CD14-positive monocyte (primary cell): ENCODE measurements around the gene IRX4. TPM values are rescaled to one million over a fixed set of nuclear protein-coding genes. Genes with fewer than 3 reads are reported as not detected.

Source experiments
- DNase-seq, 3 donors: peaks; one replicate each; pipeline ENCODE4 v3.0.0-alpha.2; 2011 to 2022
- H2AFZ ChIP-seq: 2 replicates; pipeline ENCODE4 v1.6.0; 2012; ENCODE audit warnings: mild to moderate bottlenecking, low read depth, low read length, inconsistent platforms; ENCODE audit not compliant: insufficient read depth, poor library complexity, severe bottlenecking
- H3K27ac ChIP-seq, 2 donors: 1 replicate in 1 of 2; 2 replicates in 1 of 2; pipeline ENCODE4 v1.5.1; 2012 to 2013; ENCODE audit warnings: low read length in 2 of 2, control low read depth in 1 of 2, inconsistent platforms in 1 of 2, low read depth in 1 of 2, mild to moderate bottlenecking in 1 of 2
- H3K27me3 ChIP-seq, 2 donors: one replicate each; pipeline versions ENCODE4 v1.6.0 to v1.6.1; 2011 to 2013; ENCODE audit warnings: low read length in 2 of 2; ENCODE audit not compliant: control insufficient read depth in 2 of 2, insufficient read depth in 2 of 2
- H3K36me3 ChIP-seq, 2 donors: replicated peaks in 1 of 2; 1 replicate in 1 of 2; 2 replicates in 1 of 2; pipeline versions ENCODE4 v1.5.1 to v1.6.1; 2012 to 2013; ENCODE audit warnings: low read length in 2 of 2, control low read depth in 1 of 2, inconsistent platforms in 1 of 2, mild to moderate bottlenecking in 1 of 2; ENCODE audit not compliant: insufficient read depth in 2 of 2, control insufficient read depth in 1 of 2
- H3K4me1 ChIP-seq, 2 donors: 1 replicate in 1 of 2; 2 replicates in 1 of 2; pipeline versions ENCODE4 v1.5.1 to v1.6.1; 2012 to 2013; ENCODE audit warnings: low read length in 2 of 2, control low read depth in 1 of 2, inconsistent platforms in 1 of 2, mild to moderate bottlenecking in 1 of 2, moderate library complexity in 1 of 2; ENCODE audit not compliant: insufficient read depth in 2 of 2, control insufficient read depth in 1 of 2
- H3K4me2 ChIP-seq: replicated peaks from 2 replicates; pipeline ENCODE3; 2012; ENCODE audit warnings: low read length, moderate library complexity, mild to moderate bottlenecking; ENCODE audit not compliant: poor library complexity, severe bottlenecking; ENCODE audit errors: extremely low read depth
- H3K4me3 ChIP-seq, 3 experiments: fragments of 200-600 bp in 1 of 3; sonication (generic) in 1 of 3; replicated peaks in 1 of 3; 1 replicate in 2 of 3; 2 replicates in 1 of 3; pipeline ENCODE4 v1.5.1; 2011 to 2013; ENCODE audit warnings: low read length in 3 of 3, mild to moderate bottlenecking in 3 of 3, control low read depth in 2 of 3, low read depth in 2 of 3, inconsistent platforms in 1 of 3, moderate library complexity in 1 of 3
- H3K79me2 ChIP-seq: 2 replicates; pipeline ENCODE4 v1.6.0; 2012; ENCODE audit warnings: mild to moderate bottlenecking, control low read depth, inconsistent platforms, low read length, moderate library complexity; ENCODE audit not compliant: insufficient read depth
- H3K9ac ChIP-seq: 2 replicates; pipeline ENCODE4 v1.6.0; 2017; ENCODE audit warnings: low read length, mild to moderate bottlenecking; ENCODE audit not compliant: insufficient read depth, poor library complexity, severe bottlenecking
- H3K9me3 ChIP-seq, 2 donors: replicated peaks in 1 of 2; 1 replicate in 1 of 2; 2 replicates in 1 of 2; pipeline versions ENCODE4 v1.5.1 to v1.6.1; 2012 to 2013; ENCODE audit warnings: low read length in 2 of 2, control low read depth in 1 of 2; ENCODE audit not compliant: control insufficient read depth in 1 of 2, insufficient read depth in 1 of 2
- H4K20me1 ChIP-seq: 2 replicates; pipeline ENCODE4 v1.6.0; 2012; ENCODE audit warnings: mild to moderate bottlenecking, low read length, control low read depth, moderate library complexity; ENCODE audit not compliant: insufficient read depth
- H3K27ac Mint-ChIP-seq, 7 donors: one replicate each; pipeline ENCODE4 v1.8.0; 2020; ENCODE audit warnings: mild to moderate bottlenecking in 7 of 7, mixed read lengths in 7 of 7, moderate library complexity in 6 of 7, inconsistent platforms in 2 of 7
- H3K27me3 Mint-ChIP-seq, 3 donors: one replicate each; pipeline ENCODE4 v1.8.0; 2021 to 2022; ENCODE audit warnings: low read depth in 3 of 3, mild to moderate bottlenecking in 3 of 3, mixed read lengths in 3 of 3, moderate library complexity in 3 of 3, inconsistent platforms in 1 of 3
- H3K36me3 Mint-ChIP-seq, 2 donors: one replicate each; pipeline ENCODE4 v1.8.0; 2020; ENCODE audit warnings: mixed read lengths in 2 of 2, inconsistent platforms in 1 of 2, mild to moderate bottlenecking in 1 of 2
- H3K4me1 Mint-ChIP-seq: one replicate; pipeline ENCODE4 v1.8.0; 2020; ENCODE audit warnings: mild to moderate bottlenecking, mixed read lengths
- H3K4me3 Mint-ChIP-seq, 2 donors: one replicate each; pipeline ENCODE4 v1.8.0; 2020; ENCODE audit warnings: mild to moderate bottlenecking in 2 of 2, mixed read lengths in 2 of 2, moderate library complexity in 1 of 2
- H3K9me3 Mint-ChIP-seq, 7 donors: one replicate each; pipeline ENCODE4 v1.8.0; 2020 to 2022; ENCODE audit warnings: mixed read lengths in 7 of 7, mild to moderate bottlenecking in 6 of 7, moderate library complexity in 6 of 7, inconsistent platforms in 2 of 7
- WGBS: methylation state at CpG from one replicate; pipeline ENCODE4 v1.1.5; 2013; ENCODE audit warnings: missing lambda C conversion rate; ENCODE audit not compliant: insufficient coverage; 5-methylcytosine and 5-hydroxymethylcytosine counted together
- intact Hi-C, 2 donors: fragments of 100-400 bp; cut with micrococcal nuclease; formaldehyde crosslinking; loops; one replicate each; pipeline versions ENCODE4 v1.15.0 to v1.15.1; 2023
- polyA plus RNA-seq, 3 donors: library from polyadenylated mRNA; depleted of rRNA in 1 of 3; unstranded in 2 of 3; stranded (reverse) in 1 of 3; fragments of 300-500 nt in 2 of 3; fragments of >200 nt in 1 of 3; fragmentation: Illumina TruSeq in 2 of 3; gene quantifications; 1 replicate in 2 of 3; 2 replicates in 1 of 3; pipeline ENCODE4 v1.2.3, GENCODE V29; 2012 to 2021
- TF ChIP-seq, protein P1 (sequence below): fragments of 200-600 bp; IDR thresholded peaks from one replicate; pipeline ENCODE4 v1.8.0; 2022; ENCODE audit warnings: antibody characterized with exemption, mild to moderate bottlenecking

Gene IRX4
- polyA plus RNA-seq, 3 donors, result not detected

DNA sequence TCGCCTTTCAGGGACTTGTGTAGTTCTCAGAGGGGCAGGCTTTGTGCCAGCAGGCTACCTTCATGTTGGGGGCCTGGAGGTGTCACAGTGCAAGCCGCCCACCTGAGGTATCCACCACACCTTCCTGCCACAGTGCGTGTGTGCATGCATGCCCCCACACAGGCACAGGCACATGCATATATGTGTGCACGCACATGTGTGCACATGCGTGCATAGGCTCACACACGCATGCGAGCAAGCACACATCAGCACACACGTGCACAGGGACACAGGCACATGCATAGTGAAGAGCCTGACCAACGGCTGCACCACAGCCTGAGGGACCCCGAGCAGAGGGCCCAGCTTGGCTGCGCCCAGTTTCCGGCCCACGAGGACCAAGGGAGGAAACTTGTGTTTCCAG lies 36.1 kb downstream of the IRX4 start:
- H3K27me3 ChIP-seq, result peaks cover 6 to 24% of the 10 kb centered on the region in 2 donors
- no peaks in the 10 kb centered on the region for H3K4me1 ChIP-seq
- H2AFZ ChIP-seq, result no peak overlapping the region
- DNase-seq, result no peak
- intact Hi-C loops, result no loop called here
- no peaks in the 10 kb centered on the region for H3K79me2 ChIP-seq
- H3K4me3 ChIP-seq, result no peak overlapping the region
- H3K4me2 ChIP-seq, result no peak overlapping the region
- H3K27ac ChIP-seq, result no peak overlapping the region
- WGBS, result 93% methylated on average over 13 of the region's 13 CpGs
- H3K36me3 ChIP-seq, result no peaks in the 10 kb centered on the region
- no peaks in the 10 kb centered on the region for H3K9me3 ChIP-seq
- H3K4me3 Mint-ChIP-seq, result no peak overlapping the region
- no peak overlapping the region for H3K27ac Mint-ChIP-seq
- H3K9me3 Mint-ChIP-seq, result peaks cover 0 to 3% (median 0%) of the 10 kb centered on the region in 7 donors
- TF ChIP-seq, protein P1, sequence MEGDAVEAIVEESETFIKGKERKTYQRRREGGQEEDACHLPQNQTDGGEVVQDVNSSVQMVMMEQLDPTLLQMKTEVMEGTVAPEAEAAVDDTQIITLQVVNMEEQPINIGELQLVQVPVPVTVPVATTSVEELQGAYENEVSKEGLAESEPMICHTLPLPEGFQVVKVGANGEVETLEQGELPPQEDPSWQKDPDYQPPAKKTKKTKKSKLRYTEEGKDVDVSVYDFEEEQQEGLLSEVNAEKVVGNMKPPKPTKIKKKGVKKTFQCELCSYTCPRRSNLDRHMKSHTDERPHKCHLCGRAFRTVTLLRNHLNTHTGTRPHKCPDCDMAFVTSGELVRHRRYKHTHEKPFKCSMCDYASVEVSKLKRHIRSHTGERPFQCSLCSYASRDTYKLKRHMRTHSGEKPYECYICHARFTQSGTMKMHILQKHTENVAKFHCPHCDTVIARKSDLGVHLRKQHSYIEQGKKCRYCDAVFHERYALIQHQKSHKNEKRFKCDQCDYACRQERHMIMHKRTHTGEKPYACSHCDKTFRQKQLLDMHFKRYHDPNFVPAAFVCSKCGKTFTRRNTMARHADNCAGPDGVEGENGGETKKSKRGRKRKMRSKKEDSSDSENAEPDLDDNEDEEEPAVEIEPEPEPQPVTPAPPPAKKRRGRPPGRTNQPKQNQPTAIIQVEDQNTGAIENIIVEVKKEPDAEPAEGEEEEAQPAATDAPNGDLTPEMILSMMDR, result no peak
- peaks cover 31 to 36% (median 34%) of the 10 kb centered on the region in 3 donors for H3K27me3 Mint-ChIP-seq
- H3K36me3 Mint-ChIP-seq, result no peaks in the 10 kb centered on the region
- no peaks in the 10 kb centered on the region for H4K20me1 ChIP-seq
- H3K9ac ChIP-seq, result no peak overlapping the region
- H3K4me1 Mint-ChIP-seq, result no peaks in the 10 kb centered on the region

DNA sequence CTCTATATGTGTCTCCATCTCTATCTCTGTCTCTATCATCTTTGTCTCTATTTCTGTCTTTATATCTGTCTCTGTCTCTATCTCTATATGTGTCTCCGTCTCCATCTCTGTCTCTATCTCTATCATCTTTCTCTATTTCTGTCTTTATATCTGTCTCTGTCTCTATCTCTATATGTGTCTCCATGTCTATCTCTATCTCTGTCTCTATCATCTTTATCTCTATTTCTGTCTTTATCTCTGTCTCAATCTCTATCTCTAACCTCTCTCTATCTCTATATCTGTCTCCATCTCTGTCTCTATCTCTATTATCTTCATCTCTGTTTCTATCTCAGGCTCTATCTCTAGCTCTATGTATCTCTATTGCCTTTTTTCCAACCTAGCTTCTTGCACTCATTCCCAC lies 37.0 kb downstream of the IRX4 start:
- H3K36me3 Mint-ChIP-seq, result no peaks in the 10 kb centered on the region
- H4K20me1 ChIP-seq, result no peaks in the 10 kb centered on the region
- no peaks in the 10 kb centered on the region for H3K9me3 ChIP-seq
- H3K27me3 Mint-ChIP-seq, result peaks cover 24 to 32% (median 31%) of the 10 kb centered on the region in 3 donors
- WGBS, result 100% methylated on average over 1 of the region's 1 CpG
- no peak for DNase-seq
- no peak overlapping the region for H3K4me3 Mint-ChIP-seq
- H3K27ac Mint-ChIP-seq, result no peak overlapping the region
- no peak overlapping the region for H3K9ac ChIP-seq
- H3K4me1 ChIP-seq, result no peaks in the 10 kb centered on the region
- H3K4me3 ChIP-seq, result no peak overlapping the region
- H2AFZ ChIP-seq, result no peak overlapping the region
- intact Hi-C loops, result no loop called here
- H3K79me2 ChIP-seq, result no peaks in the 10 kb centered on the region
- H3K9me3 Mint-ChIP-seq, result peaks cover 0 to 2% (median 0%) of the 10 kb centered on the region in 7 donors
- TF ChIP-seq, protein P1, result peak; percentile 30
- peaks cover 3 to 15% of the 10 kb centered on the region in 2 donors for H3K27me3 ChIP-seq
- no peaks in the 10 kb centered on the region for H3K36me3 ChIP-seq
- no peak overlapping the region for H3K4me2 ChIP-seq
- H3K27ac ChIP-seq, result no peak overlapping the region
- H3K4me1 Mint-ChIP-seq, result no peaks in the 10 kb centered on the region
